ENCODE data around the gene C1orf74.

The C1orf74 gene

GRCh38 chr1:209815931-209816341, 31.6 kb upstream of the C1orf74 start:
- FAIRE-seq (no peak), DNase-seq (ENCODE audit: insufficient read length, low spot score) (no peak)
- TF ChIP-seq POLR2A (IDR thresholded peaks at IDR 0.05; ENCODE audit: low read depth, low read length): no peak

- FAIRE-seq (no peak), DNase-seq (ENCODE audit: insufficient read length, low spot score) (no peak)
- TF ChIP-seq POLR2A (IDR thresholded peaks at IDR 0.05; ENCODE audit: low read depth, low read length): no peak
These were observed 31.1 kb upstream of the C1orf74 start for GRCh38 chr1:209815490-209815889.

GRCh38 chr1:209813902-209814301, 29.5 kb upstream of the C1orf74 start:
- DNase-seq (ENCODE audit: insufficient read length, low spot score) (no peak), FAIRE-seq (no peak)
- TF ChIP-seq POLR2A (IDR thresholded peaks at IDR 0.05; ENCODE audit: low read depth, low read length): no peak

DNA sequence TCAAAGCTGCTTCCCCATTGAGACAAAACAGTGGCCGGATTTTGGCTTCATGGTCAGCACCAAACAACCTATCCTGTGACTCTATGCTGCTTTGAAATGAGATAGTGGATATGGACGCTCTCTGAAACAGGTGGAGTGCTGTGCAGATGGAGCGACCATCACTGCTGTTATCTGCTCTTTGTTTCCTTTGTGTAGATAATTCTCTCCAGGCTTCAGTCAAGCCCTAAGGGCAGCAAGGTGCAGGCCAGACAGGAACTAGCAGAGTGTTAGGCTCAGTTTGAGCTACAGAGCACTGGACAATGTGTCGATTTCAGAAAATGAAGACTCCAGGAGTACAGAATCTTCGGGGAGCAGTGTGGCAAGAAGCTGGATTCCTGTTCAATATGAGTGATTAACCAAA, 26.4 kb upstream of the C1orf74 start:
- no peak for DNase-seq (ENCODE audit: insufficient read length, low spot score)
- no peak for TF ChIP-seq POLR2A (IDR thresholded peaks at IDR 0.05; ENCODE audit: low read depth, low read length)
- FAIRE-seq: no peak

GRCh38 chr1:209809611-209810010, 25.3 kb upstream of the C1orf74 start:
- DNase-seq (ENCODE audit: insufficient read length, low spot score) (no peak), FAIRE-seq (no peak)
- no peak for TF ChIP-seq POLR2A (IDR thresholded peaks at IDR 0.05; ENCODE audit: low read depth, low read length)

- FAIRE-seq (peak; percentile 77), DNase-seq (ENCODE audit: insufficient read length, low spot score) (peak; percentile 84)
These were observed 23.8 kb upstream of the C1orf74 start for GRCh38 chr1:209808059-209808581.

DNA sequence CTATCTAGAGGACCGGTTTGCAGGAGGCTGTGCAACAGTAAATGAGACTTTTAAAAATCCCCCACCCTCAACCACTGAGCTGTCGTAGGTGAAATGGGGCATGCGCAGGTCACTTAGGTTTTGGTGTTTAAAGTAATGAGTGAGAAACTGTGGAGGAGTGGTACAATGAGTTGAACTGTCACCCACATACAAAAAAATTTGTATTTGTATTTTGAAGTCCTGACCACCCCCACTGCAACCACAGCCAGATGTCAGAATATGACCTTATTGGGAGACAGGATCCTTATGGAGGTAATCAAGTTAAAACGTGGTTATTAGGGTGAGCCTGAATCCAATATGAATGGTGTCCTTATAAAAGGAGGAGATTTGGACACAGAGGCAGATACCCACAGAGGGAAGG, 23.1 kb upstream of the C1orf74 start:
- no peak for TF ChIP-seq POLR2A (IDR thresholded peaks at IDR 0.05; ENCODE audit: low read depth, low read length)
- DNase-seq (ENCODE audit: insufficient read length, low spot score): no peak
- no peak for FAIRE-seq

More at GRCh38 chr1:209808059-209808581, 23.8 kb upstream of the C1orf74 start:
- TF ChIP-seq POLR2A (IDR thresholded peaks at IDR 0.05; ENCODE audit: low read depth, low read length): no peak

- no peak for TF ChIP-seq POLR2A (IDR thresholded peaks at IDR 0.05; ENCODE audit: low read depth, low read length)
- no peak for FAIRE-seq
- no peak for DNase-seq (ENCODE audit: insufficient read length, low spot score)
These were observed 21.8 kb upstream of the C1orf74 start, which contains the start of gene IRF6 for GRCh38 chr1:209805875-209806760. Gene IRF6 (minus strand): TSS chr1:209806142. CDS start chr1:209801413, 4,729 bp downstream.

GRCh38 chr1:209805341-209805781, 21.0 kb upstream of the C1orf74 start:
- TF ChIP-seq POLR2A (IDR thresholded peaks at IDR 0.05; ENCODE audit: low read depth, low read length): no peak
- no peak for DNase-seq (ENCODE audit: insufficient read length, low spot score)
- FAIRE-seq: no peak

GRCh38 chr1:209803568-209803967, 19.2 kb upstream of the C1orf74 start:
- no peak for FAIRE-seq

GRCh38 chr1:209802780-209803152, 18.4 kb upstream of the C1orf74 start:
- no peak for DNase-seq (ENCODE audit: insufficient read length, low spot score)
- TF ChIP-seq POLR2A (IDR thresholded peaks at IDR 0.05; ENCODE audit: low read depth, low read length): no peak
- FAIRE-seq: no peak

More at GRCh38 chr1:209803568-209803967, 19.2 kb upstream of the C1orf74 start:
- TF ChIP-seq POLR2A (IDR thresholded peaks at IDR 0.05; ENCODE audit: low read depth, low read length): no peak
- DNase-seq (ENCODE audit: insufficient read length, low spot score): no peak

DNA sequence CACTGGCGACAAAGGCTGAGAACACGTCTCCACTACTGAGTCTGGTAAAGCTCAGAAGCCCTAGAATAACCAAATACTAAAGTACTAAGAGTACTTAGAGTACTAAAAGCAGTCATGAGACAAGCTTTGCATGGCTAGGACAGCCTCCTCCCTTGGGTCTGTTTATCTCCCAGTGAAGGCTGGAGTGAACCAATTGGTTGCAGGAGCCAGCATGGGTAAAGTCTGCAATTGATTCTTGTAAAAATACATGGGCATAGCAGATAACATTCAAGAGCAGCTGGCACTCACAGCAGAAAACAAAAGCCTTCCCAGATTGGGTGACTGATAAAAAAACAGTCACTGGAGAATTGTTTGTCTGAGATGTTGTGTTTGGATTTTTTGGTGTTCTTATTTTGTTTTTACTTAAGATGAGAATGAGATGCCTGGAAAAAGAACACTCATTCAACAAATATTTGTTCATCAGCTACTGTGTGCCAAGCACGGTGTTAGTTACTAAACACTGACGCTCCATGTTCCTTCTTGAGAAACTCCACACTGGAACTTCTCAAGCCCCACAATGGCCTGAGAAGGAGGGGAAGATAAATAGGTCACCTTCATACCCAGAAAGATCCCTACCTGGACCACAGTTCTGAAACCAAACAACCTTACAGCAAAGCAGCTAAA, 17.9 kb upstream of the C1orf74 start:
- TF ChIP-seq POLR2A (IDR thresholded peaks at IDR 0.05; ENCODE audit: low read depth, low read length): no peak
- FAIRE-seq: no peak
- no peak for DNase-seq (ENCODE audit: insufficient read length, low spot score)

GRCh38 chr1:209800984-209801834, 16.9 kb upstream of the C1orf74 start:
- FAIRE-seq (no peak), DNase-seq (ENCODE audit: insufficient read length, low spot score) (no peak)
- no peak for TF ChIP-seq POLR2A (IDR thresholded peaks at IDR 0.05; ENCODE audit: low read depth, low read length)
